Measurements from ENCODE around the gene GGACT.

GGACT gene

DNA sequence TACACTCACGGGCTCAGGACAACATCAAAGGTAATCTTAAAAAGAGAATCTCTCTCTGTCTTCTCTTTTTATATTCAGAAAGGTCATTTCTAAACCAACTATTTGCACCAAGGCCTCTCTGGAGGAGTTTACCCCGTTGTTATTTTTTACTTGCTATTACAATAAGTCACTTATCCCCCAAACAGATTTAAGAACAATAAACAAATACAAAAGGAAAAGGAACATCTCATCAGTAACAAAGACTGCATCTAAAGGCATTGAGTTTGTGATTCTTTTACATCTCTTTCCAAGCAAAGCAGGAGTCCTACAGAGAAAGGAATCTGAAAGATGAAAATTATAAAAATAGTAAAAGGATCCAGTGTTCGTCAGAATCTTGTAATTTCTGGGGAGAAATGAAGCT is 75.4 kb downstream of the GGACT start:
- no peak for DNase-seq (ENCODE audit: low spot score)

DNA sequence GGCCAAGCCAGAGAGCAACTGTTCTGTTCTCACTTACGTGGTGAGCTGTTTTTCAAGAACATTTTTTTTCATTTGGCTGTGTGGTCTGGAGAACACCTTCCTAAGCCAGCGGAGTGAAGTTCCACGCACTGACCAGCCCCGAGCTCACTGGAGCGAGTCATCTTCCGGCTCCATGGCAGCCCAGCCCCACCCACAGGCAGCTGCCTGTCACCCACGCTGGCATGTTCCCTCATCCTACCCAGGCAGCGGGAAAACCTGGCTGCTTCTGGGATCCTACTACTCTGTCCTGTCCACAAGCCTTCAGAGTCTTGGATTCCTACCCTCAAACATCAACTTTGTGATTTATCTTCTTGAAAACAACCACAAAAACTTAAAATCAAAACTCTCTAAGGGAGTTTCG is 76.2 kb downstream of the GGACT start:
- no peak for DNase-seq (ENCODE audit: low spot score)

DNA sequence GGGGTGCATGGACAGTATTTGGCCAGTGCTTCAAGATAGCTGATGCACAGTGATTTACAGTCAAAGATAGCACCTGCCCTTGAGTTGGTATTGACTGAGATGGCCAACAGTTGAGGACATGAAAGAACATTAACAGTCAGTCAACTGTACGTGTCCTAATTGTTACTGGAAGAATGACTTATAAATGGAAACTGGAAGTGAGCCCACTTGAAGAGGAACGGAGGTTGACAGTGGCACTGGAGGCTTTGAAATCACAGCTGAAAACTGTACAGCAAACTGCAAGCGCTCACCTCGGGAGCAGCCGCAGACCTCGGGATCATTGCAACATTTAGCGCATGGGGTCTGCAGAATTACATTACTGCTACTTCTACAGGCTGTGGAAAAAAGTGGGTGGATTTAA is 77.1 kb downstream of the GGACT start:
- no peak for DNase-seq (ENCODE audit: low spot score)

DNA sequence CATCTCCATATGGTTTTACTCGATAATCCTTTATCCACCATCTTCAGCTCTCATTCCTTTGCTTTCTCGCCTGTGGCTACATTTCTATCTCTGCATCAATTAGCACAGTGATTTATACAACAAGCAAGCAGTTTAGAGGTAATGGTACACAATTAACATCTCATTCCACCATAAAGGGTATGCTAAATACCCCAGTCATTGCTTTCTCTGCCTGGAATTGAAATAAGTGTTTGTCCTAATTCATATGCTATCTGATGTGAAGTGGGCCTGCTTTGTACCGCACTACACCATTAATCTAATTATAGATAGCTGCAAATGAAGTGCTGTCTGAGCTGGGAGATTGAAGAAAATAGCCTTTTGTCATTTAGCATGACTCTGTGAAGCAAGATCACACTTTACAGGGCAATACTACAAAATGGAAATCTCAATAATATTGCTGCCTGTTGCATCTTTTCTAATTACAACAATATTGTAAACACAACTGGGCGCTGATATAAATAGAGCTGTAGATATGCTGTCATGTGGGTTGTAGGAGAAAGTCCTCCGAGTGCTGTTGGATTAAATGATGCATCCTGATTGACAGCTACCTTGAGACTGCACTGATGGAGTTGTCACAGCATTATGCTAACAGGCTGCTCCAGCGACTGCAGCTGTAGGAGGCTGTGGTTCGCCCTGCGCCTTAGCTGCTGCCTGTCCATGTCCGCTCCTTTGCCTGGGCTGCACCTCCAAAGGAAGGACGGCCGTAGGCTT is 78.2 kb downstream of the GGACT start:
- no peak for DNase-seq (ENCODE audit: low spot score)

DNA sequence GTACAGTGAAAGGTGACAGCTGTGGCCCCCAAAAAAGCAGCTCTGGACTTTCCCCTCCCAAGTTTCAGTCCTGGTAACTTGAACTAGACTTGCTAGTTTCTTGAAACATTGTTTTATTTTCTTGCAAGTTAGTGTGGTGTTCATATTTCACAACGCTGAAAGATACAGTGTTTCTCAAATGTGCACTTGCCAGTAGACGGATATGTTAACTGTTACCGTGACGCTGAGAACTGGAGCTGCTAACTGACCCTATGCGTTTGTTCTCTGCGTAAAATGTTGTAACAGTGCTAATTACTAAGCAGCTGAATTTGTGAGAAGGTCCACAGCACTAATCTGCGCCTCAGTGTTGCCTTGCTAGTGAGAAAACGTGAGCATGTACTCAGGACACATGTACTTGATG is 79.6 kb downstream of the GGACT start:
- DNase-seq (ENCODE audit: low spot score) = no peak

DNA sequence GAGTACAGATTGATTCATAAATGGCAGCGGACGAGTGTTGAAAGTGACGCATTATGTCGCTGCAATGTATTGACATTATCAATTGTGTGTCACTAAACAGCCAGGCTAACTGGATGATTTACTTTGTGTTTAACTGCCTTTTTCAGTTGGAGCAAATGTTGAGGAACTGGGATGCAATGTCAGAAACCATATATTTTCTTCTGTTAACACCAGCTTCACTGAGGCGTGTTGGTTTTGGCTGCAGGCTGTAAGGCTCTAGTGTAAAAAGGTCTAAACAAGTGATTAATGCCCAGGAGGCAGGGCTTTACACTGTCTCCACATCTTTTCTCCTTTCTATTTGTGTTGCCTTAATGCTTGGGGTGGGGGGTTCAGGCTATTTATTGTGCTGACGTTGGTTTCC is 80.1 kb downstream of the GGACT start:
- DNase-seq (ENCODE audit: low spot score) = no peak

DNA sequence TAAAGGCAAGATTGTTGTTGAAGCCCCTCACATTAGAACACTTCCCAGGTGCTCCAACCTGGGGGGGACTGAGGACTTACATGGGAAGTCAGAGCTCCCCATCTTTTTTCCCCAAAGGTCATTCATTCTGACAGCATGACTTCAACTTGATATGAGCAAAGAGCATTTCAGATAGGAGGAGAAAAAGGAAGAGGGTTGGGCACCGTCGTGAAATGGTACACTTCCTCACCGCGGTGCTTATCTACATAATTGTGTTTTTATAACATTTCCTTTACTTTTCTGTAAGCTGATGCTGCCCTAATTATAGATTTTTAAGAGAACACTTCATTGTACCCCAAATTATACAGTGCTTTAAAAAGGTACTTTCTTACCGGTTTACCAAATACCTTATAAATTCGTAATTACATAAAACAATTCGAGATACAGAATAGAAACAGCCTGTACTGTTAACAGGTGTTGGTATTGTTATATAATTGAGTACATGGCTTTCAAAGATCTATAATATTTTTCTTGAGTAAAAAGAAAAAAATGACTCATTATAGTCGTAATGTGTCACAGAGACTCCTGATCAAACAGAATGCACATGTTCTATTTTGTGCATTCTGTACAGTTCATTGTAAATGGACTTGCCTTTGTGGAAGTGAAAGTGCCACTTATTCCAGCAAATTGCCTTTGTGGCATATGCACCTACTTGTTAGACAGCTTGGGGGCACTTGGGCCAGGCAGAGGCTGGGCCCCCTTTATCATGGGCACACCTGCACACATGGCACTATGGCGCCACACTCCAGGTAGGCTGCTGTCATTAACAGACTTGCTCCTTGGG is 81.8 kb downstream of the GGACT start:
- DNase-seq (ENCODE audit: low spot score) = no peak

DNA sequence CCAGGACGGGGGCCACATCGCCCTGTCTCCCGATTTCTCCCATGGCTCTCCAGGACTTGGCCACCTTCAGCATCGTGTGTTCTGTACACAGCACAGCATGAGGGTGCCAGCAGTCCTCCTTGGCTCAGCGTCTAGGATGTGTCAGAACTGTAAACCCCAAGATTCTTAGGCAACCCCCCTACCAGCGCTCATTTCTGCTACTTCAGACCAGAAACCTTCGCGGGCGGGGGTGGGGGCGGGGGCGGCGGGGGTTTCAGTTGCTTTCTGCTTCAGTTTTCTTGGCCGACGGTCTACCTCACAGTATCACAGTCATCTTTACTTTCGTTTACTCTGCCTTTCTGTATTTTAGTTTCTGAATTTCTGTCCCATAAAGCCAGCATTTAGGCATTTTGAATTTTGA is 82.4 kb downstream of the GGACT start:
- no peak for DNase-seq (ENCODE audit: low spot score)

DNA sequence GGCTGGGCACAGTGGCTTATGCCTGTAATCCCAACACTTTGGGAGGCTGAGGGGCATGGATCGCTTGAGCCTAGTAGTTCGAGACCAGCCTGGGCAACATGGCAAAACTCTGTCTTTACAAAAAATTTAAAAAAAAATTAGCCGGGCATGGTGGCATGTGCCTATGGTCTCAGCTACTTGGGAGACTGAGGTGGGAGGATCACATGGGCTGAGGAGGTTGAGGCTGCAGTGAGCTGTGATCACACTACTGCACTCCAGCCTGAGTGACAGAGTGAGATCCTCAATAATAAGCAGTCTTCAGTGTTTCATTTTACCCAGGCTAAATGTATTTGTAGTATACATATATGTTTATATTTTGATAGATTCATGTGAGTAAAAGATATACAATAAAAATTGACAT is 85.0 kb downstream of the GGACT start:
- DNase-seq (ENCODE audit: low spot score) = no peak

DNA sequence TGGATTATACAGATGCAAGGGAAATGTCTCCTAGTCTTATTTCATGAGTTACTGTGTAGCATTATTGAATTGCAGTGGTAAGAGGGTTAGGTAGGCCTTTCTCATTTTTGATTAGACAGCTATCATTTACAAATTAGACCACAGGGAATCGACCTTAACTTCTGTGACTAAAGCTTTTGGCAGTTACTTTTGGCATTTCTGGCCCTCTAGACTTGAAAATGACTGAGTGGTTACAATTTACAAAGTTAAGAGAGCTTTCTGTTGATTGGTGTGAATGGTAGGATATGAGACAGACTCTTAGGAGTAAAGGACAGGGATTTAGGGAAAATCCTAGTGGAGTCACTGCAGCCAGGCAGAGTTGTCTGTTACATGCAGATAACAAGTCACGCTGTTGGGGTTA is 86.1 kb downstream of the GGACT start:
- no peak for DNase-seq (ENCODE audit: low spot score)

DNA sequence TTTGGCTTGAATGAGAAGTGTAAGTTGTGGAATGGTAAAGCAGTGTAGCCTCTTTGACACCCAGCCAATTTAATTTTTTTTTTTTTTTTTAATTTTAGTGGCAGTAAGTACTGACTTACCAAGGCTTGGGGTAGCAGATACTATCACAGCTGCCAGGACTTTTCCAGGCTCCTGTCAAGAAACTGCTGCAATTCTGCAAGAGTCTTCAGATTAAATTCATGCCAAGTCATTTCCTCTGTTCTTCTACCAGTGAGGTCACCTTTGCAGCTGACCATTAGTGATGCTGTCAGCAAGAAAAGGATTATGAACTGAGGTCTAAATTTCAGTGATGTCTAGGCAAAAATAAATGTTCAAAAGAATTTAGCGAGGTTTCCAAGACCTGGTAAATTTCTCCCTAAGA is 91.2 kb downstream of the GGACT start:
- DNase-seq (ENCODE audit: low spot score) = no peak

DNA sequence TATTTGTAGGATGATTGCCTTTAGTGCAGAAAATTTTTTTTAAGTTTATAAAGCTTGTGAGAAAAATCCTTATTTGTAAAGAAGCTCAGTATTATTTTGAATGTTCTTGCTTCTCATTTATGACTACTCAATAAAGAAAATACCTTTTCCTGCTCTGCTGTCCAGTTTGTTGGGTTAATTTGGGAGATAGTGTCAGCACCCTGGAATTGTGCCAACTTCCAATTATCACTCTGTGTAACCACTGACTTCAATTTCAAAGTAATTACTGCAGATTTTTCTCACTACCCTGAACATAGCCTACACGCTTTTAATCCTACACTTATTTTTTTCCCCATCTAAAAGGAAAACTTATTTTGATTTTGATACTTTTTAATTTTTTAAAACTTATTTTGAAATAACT is 93.1 kb downstream of the GGACT start:
- no peak for DNase-seq (ENCODE audit: low spot score)

DNA sequence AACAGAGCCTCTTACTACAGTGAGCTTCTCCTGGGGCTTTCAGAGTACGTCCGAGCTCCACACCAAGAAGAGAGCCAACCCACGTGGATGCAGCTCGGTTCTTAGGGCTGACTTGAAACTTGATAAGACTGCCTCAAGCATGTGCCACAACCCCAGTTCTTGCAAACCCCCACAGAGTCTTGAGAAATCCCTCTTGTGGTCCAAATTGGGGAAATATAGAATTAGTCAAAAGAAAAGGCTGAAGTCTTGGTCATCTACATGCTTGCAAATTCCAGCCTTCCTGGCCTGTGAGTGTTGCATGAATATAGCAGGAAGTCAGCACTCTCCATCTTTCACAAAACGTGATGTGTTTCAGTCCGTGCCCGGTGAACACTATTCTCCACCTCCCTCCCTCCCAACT is 95.2 kb downstream of the GGACT start:
- DNase-seq (ENCODE audit: low spot score) = no peak

DNA sequence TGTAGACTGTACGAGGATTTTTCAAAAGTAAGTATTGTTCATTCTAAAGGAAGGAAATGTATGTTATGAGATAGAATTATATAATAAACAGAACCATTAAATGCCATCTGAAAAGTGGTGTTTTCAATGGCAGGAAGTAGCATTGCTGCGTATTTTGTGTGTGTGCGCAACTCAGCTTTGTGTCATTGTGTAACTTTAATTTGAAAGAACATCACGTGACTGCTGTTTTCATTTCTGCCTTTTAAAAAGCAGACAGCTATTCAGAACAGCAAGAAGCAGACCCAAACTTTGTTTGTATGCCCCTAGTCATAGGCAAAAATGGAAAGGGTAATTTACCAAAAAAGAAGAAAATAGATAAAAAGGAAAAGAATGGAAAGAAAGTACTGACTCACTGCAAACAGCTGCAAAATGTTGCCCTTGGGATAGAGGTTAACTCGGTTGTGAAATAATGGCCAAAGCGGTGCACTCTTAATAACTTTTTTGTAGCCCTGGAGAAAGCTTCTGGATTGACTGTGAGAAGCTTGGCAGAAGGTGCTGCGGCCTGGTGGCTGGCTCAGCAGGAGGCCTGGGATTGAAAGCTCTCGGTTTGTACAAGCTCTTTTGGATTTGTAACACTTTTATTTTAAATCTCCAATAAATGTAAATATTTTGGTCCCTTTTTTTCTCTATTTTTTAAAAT is 97.3 kb downstream of the GGACT start:
- DNase-seq (ENCODE audit: low spot score) = no peak

DNA sequence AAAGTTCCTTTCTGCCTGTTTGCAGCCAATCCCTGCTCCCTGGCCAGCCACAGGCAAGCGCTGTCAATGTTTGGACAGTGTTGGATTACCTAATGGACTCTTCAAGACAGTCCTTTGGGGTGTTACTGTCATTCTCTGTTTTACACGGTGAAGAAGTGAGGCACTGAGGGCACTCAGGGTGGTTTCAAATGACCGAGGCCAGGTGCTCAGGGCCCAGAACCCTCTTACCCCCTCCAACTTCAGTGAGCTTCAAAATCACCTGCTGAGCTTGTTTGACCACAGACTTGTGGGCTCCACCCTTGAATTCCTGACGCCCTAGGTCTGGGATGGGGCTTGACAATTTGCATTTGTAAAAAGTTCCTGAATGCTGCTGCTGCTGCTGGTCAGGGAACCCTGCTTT is 97.9 kb downstream of the GGACT start:
- no peak for DNase-seq (ENCODE audit: low spot score)

DNA sequence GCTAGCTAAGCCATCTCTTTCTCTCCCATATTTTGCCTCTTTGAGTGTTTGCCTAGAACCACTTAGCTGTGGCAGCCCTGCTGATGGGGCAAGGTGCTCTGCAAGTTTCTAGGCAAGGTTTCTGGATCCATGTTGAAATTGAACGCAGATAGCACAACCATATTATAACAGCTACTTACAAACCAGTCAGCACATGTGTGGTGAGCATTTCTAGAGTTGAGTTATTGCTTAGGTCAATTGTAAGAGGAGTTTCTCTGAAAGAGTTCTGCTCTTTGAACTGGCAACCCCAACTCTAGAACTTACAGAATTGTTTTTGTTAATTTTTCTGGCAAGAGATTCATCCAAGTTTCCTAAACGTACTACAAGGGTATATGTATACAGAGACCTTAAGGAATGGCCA is 103.3 kb downstream of the GGACT start:
- no peak for DNase-seq (ENCODE audit: low spot score)

DNA sequence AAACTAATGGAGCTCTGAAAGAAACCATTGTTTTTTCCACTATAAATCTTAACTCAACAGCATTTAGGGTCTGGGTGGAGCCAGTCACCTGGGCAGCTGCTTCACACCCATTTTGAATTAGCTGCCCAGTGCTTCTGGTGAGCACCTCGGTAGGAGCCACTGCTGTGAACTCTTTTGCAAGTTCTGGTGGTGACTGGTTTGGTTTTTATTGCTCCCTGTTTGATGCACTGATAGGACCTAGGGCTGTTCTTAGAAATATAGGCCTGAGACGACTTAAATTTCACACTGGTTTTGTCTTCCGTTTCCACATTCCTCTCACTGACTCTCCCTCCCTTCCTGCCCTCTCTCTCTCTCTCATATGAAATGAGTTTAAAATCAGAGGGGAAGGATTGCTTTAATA is 103.9 kb downstream of the GGACT start:
- DNase-seq (ENCODE audit: low spot score) = no peak

DNA sequence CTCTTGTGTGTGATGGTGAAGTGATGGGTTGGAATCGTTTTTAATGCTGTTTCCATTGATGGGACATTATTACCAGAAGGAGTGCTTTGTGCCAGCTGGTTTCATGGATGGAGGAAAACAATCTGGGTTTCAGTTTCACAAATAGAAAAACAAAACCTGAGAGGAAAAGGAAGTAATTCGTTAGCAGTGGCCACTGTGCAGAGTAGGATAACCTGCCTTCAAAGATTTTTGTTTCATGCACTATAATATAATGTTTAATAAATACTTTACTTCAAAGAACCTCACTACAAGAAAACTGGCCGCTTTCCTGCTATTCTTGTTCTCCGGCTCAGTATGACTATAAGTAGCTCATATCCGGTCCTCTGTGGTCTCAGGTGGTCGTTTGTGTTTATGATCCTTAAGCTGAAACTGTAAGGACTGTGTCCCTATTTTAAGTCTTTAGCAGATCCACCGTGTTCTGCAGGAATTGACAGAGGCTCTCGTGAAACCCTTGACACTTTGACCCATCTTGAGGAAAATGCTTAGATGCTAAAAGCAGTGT is 104.7 kb downstream of the GGACT start:
- no peak for DNase-seq (ENCODE audit: low spot score)

DNA sequence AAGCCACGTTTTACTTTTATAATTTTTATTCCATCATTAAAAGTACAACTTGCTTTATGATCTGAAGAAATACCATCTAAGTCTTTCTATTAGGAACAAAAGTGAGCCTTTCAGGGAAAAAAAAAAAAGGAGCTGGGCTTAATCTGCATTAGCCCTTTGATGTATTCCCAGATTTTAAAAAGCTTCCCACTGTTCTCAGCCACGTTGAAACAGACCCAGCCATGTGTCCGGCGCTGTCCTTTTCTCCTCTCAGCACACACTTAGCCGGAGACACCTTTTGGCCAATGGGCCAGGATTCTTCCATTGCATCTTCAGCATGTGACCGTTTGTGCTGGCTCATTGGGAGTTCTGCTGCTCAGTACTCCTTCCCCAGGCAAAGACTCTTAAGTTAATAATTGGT is 105.5 kb downstream of the GGACT start:
- DNase-seq (ENCODE audit: low spot score) = no peak

DNA sequence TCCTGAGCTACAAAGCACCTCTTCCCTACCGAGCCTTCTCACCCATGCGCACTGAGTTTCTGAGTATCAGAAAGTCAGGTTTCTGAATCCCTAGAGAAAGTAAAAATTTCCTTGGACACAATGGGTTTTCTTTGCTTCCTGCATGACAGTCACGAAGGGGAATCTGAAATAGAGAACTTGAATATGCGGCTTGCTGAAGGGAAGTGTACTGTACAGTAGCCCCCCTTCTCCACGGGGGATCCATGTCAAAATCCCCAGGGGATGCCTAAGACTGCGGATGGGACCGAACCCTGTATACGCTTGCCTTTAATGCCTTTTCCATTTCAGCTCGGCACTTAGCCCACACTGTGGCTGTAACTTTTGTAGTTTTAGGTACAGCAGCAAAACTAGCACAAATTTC is 107.9 kb downstream of the GGACT start:
- DNase-seq (ENCODE audit: low spot score) = no peak
